Measurements from ENCODE around the gene ARID1B. TPM values are rescaled to one million over a fixed set of nuclear protein-coding genes. Genes with fewer than 3 reads are reported as not detected.

Gene ARID1B
- total RNA-seq, 4 donors from 2014 or later = 157 to 315 (median 206) TPM

DNA sequence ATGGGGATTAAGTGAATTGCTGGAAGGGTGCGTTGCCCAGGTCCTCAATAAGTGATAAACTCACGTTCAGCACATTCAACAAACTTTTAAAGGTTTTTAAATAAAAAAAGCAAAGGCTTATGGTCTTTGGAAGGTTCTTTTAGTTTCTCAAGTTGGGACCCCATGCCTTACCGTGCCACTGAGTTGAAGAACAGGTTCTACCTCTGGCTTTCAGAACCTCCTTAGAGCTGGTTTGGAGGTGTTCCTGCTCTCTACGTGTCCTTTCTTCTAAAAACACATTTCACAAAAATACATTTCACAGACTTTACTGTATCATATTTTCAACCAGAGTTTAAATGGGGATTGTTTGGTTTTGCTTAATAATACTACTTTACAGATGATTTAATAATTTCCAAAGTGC is 29.0 kb downstream of the ARID1B start:
- WGBS, 2 donors = 55 to 63% methylated on average over 4 of the region's 4 CpGs

DNA sequence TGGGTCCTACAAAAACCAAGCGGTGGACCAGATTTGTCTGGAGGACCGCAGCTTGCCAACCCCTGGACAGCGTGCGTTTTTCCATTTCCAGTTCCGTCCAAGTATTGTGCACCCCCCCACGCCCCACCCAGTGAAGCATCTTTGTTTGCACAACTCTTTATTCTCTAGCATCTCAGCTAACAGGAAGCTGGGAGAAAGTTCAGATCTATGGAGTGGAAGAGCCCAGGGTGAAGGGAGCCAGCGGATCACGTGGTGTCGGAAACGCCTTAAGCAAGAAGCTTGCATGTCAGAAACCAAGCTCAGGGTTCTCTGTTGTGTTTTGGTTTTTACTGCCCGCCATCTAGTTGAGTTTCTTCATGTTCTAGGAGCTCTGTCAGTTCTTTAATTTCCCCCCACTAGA is 29.9 kb downstream of the ARID1B start:
- Histone ChIP-seq H3K9me3 (no peaks in the 10 kb centered on the region), H3K36me3 (no peaks in the 10 kb centered on the region), H3K4me1 (peaks cover 47 to 62% of the 10 kb centered on the region in 2 donors), H3K27ac (peak overlapping the region; percentile 52 to 75 (median 61)), H3K4me3 (replicated peaks in 1 of 3) (no peak overlapping the region), H3K27me3 (no peaks in the 10 kb centered on the region)
- intact Hi-C loops (cut with DNase I) = no loop called here
- no peak for DNase-seq
- TF ChIP-seq, protein P1, sequence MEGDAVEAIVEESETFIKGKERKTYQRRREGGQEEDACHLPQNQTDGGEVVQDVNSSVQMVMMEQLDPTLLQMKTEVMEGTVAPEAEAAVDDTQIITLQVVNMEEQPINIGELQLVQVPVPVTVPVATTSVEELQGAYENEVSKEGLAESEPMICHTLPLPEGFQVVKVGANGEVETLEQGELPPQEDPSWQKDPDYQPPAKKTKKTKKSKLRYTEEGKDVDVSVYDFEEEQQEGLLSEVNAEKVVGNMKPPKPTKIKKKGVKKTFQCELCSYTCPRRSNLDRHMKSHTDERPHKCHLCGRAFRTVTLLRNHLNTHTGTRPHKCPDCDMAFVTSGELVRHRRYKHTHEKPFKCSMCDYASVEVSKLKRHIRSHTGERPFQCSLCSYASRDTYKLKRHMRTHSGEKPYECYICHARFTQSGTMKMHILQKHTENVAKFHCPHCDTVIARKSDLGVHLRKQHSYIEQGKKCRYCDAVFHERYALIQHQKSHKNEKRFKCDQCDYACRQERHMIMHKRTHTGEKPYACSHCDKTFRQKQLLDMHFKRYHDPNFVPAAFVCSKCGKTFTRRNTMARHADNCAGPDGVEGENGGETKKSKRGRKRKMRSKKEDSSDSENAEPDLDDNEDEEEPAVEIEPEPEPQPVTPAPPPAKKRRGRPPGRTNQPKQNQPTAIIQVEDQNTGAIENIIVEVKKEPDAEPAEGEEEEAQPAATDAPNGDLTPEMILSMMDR (IDR thresholded peaks at IDR 0.05) = no peak
- no peak for TF ChIP-seq POLR2A (IDR thresholded peaks at IDR 0.05)
- 74 to 88% methylated on average over 11 of the region's 11 CpGs for WGBS, 2 donors

More for the DNA sequence above, 29.0 kb downstream of the ARID1B start:
- intact Hi-C loops (cut with DNase I) = no loop called here
- H3K4me3 ChIP-seq (replicated peaks in 1 of 3) = no peak overlapping the region
- no peaks in the 10 kb centered on the region for H3K9me3 ChIP-seq
- peaks cover 56 to 62% of the 10 kb centered on the region in 2 donors for H3K4me1 ChIP-seq
- no peaks in the 10 kb centered on the region for H3K27me3 ChIP-seq
- no peaks in the 10 kb centered on the region for H3K36me3 ChIP-seq
- DNase-seq = no peak
- TF ChIP-seq, protein P1 (IDR thresholded peaks at IDR 0.05) = no peak
- no peak for TF ChIP-seq POLR2A (IDR thresholded peaks at IDR 0.05)
- H3K27ac ChIP-seq = peak overlapping the region in 2 of 3 donors; percentile 8 to 37

DNA sequence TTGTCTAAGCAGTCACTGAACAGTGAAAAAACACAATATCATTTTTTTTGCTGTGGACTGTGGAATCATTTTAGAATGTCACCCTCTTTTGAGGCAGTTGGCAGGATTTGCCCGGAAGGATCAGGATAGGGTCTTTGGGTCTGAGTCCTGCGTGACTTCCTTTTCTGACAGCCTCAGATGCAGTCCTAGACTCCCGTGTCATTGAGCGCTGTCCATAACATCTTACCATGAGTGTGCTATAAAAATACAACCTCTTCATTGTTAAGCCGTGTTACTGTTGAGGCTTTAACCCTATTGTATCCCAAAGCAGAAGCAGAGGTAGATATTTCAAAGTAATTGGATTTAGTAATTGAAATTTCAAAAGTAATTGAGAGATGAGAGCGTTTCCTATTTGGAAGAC is 30.6 kb downstream of the ARID1B start:
- no peak for DNase-seq
- Histone ChIP-seq H3K36me3 (no peaks in the 10 kb centered on the region), H3K27ac (peak overlapping the region; percentile 52 to 75 (median 61)), H3K27me3 (no peaks in the 10 kb centered on the region), H3K4me3 (replicated peaks in 1 of 3) (no peak overlapping the region), H3K9me3 (no peaks in the 10 kb centered on the region), H3K4me1 (peaks cover 42 to 54% of the 10 kb centered on the region in 2 donors)
- TF ChIP-seq, protein P1 (IDR thresholded peaks at IDR 0.05) = no peak
- no peak for TF ChIP-seq POLR2A (IDR thresholded peaks at IDR 0.05)
- intact Hi-C loops (cut with DNase I) = no loop called here
- 35 to 47% methylated on average over 6 of the region's 6 CpGs for WGBS, 2 donors

DNA sequence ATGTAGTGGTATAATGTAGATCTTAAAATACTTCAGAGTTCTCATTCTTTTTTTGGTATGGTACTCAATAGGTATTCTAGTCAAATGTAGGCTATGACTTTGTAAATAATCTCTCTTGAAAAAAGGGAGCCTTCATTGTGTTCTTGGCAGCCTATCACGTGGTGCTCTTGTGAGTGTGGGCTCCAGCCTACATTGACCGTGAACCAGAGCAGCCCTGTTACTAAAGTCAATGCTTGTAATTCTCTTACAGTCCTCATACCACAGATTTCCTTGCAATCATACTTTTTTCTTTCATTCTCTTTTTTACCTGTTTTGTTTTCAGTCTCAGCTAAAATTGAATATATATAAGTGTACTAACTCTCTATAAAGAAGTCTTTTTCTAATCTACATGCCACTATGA is 31.1 kb downstream of the ARID1B start:
- no peaks in the 10 kb centered on the region for H3K9me3 ChIP-seq
- H3K36me3 ChIP-seq = no peaks in the 10 kb centered on the region
- 9 to 14% methylated on average over 2 of the region's 2 CpGs for WGBS, 2 donors
- no peaks in the 10 kb centered on the region for H3K27me3 ChIP-seq
- no peak for TF ChIP-seq POLR2A (IDR thresholded peaks at IDR 0.05)
- TF ChIP-seq, protein P1 (IDR thresholded peaks at IDR 0.05) = peak in 1 of 6 experiments; percentile 4
- peak; percentile 62 to 72 for DNase-seq
- H3K27ac ChIP-seq = peak overlapping the region; percentile 52 to 75 (median 61)
- no peak overlapping the region for H3K4me3 ChIP-seq (replicated peaks in 1 of 3)
- peaks cover 45 to 54% of the 10 kb centered on the region in 2 donors for H3K4me1 ChIP-seq
- intact Hi-C loops (cut with DNase I) = no loop called here

DNA sequence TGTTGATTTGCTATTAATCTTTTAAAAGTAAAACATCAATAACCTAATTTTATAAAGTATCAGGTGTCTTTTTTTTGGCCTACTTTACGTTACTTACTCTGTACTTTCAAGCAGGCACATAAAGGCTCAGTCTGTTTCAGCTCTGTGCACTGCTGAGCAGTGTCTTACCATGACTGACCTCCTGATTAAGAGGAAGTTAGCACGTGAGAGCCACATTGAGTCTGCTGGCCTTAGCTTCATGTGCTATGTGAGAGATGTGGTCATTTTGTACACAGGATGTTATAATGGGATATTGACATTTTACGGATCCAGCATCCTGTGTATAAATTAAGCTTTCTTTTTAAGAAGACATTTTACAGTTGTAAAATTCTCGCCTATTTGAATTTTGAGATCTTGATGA is 31.9 kb downstream of the ARID1B start:
- no peaks in the 10 kb centered on the region for H3K9me3 ChIP-seq
- 36 to 48% methylated on average over 4 of the region's 4 CpGs for WGBS, 2 donors
- no peak for TF ChIP-seq POLR2A (IDR thresholded peaks at IDR 0.05)
- TF ChIP-seq, protein P1 (IDR thresholded peaks at IDR 0.05) = no peak
- H3K27ac ChIP-seq = peak overlapping the region; percentile 52 to 75 (median 61)
- H3K27me3 ChIP-seq = no peaks in the 10 kb centered on the region
- DNase-seq = peak; percentile 65 to 68
- no peak overlapping the region for H3K4me3 ChIP-seq (replicated peaks in 1 of 3)
- no peaks in the 10 kb centered on the region for H3K36me3 ChIP-seq
- intact Hi-C loops (cut with DNase I) = no loop called here
- peaks cover 53 to 56% of the 10 kb centered on the region in 2 donors for H3K4me1 ChIP-seq
